Neural cell (in vitro differentiated cells): ENCODE measurements around the gene CLEC16A. TPM values are rescaled to one million over a fixed set of nuclear protein-coding genes. Genes with fewer than 3 reads are reported as not detected.

Experiments
- H2AFZ ChIP-seq: fragments of 200-600, 300-800 bp; sonication (generic), shearing (Covaris generic); 2 replicates; pipeline ENCODE4 v1.6.0; 2014; ENCODE audit warnings: low read depth, mild to moderate bottlenecking, antibody characterized with exemption, low read length, moderate library complexity
- H3F3A ChIP-seq: fragments of 200-600 bp; shearing (Covaris generic); 2 replicates; pipeline ENCODE4 v1.6.1; 2016; ENCODE audit warnings: mild to moderate bottlenecking, moderate library complexity, mixed read lengths, antibody characterized with exemption, low read length; ENCODE audit not compliant: insufficient read depth, poor library complexity, severe bottlenecking
- H3K27ac ChIP-seq: fragments of 200-600, 300-800 bp; sonication (generic), shearing (Covaris generic); 2 replicates; pipeline ENCODE4 v1.5.1; 2014; ENCODE audit warnings: mild to moderate bottlenecking, low read length, moderate library complexity
- H3K27me3 ChIP-seq: fragments of 300-800, 200-600 bp; sonication (generic), shearing (Covaris generic); 2 replicates; pipeline ENCODE4 v1.6.0; 2014; ENCODE audit warnings: mild to moderate bottlenecking, low read depth, low read length, moderate library complexity; ENCODE audit not compliant: insufficient read depth
- H3K36me3 ChIP-seq: fragments of 300-800, 200-600 bp; sonication (generic), shearing (Covaris generic); 2 replicates; pipeline ENCODE4 v1.5.1; 2014; ENCODE audit warnings: mild to moderate bottlenecking, antibody characterized with exemption, low read length, moderate library complexity; ENCODE audit not compliant: insufficient read depth
- H3K4me2 ChIP-seq: fragments of 300-800, 200-600 bp; sonication (generic), shearing (Covaris generic); 2 replicates; pipeline ENCODE4 v1.6.0; 2014; ENCODE audit warnings: mild to moderate bottlenecking, low read length
- H3K4me3 ChIP-seq: fragments of 300-800, 200-600 bp; sonication (generic), shearing (Covaris generic); 2 replicates; pipeline ENCODE4 v1.5.1; 2014; ENCODE audit warnings: mild to moderate bottlenecking, low read length, moderate library complexity
- H3K79me2 ChIP-seq: fragments of 200-600 bp; shearing (Covaris generic); replicated peaks from 2 replicates; pipeline ENCODE4 v1.6.0; 2014; ENCODE audit warnings: mild to moderate bottlenecking, low read length, moderate library complexity; ENCODE audit not compliant: insufficient read depth
- H3K9ac ChIP-seq: fragments of 300-800, 200-600 bp; sonication (generic), shearing (Covaris generic); 2 replicates; pipeline ENCODE4 v1.6.1; 2016; ENCODE audit warnings: mild to moderate bottlenecking, low read length, mixed read lengths
- H3K9me2 ChIP-seq: fragments of 200-600 bp; shearing (Covaris generic); 2 replicates; pipeline ENCODE4 v1.6.1; 2016; ENCODE audit warnings: mild to moderate bottlenecking, low read length, mixed read lengths; ENCODE audit not compliant: insufficient read depth
- H3K9me3 ChIP-seq: fragments of 200-600, 300-800 bp; sonication (generic), shearing (Covaris generic); 2 replicates; pipeline ENCODE4 v1.6.1; 2016; ENCODE audit warnings: mild to moderate bottlenecking, mixed run types, low read length, moderate library complexity, mixed read lengths
- H4K20me1 ChIP-seq: fragments of 200-600 bp; shearing (Covaris generic); 2 replicates; pipeline ENCODE4 v1.6.1; 2016; ENCODE audit warnings: mild to moderate bottlenecking, mixed run types; ENCODE audit not compliant: insufficient read depth
- CTCF ChIP-seq: fragments of 450-650 bp; IDR thresholded peaks from 2 replicates; pipeline ENCODE4 v1.5.1; 2014; ENCODE audit warnings: antibody characterized with exemption, mild to moderate bottlenecking, moderate library complexity; ENCODE audit not compliant: poor library complexity, severe bottlenecking
- EP300 ChIP-seq: fragments of 450-650 bp; conservative IDR thresholded peaks from 2 replicates; pipeline ENCODE4 v1.6.1; 2014; ENCODE audit warnings: antibody characterized with exemption, mild to moderate bottlenecking, moderate library complexity; ENCODE audit not compliant: poor library complexity, severe bottlenecking
- EZH2 ChIP-seq: fragments of 200-600, 300-800 bp; shearing (Covaris generic), sonication (generic); IDR thresholded peaks from 2 replicates; pipeline ENCODE4 v1.6.1; 2014; ENCODE audit warnings: antibody characterized with exemption, low read length, borderline replicate concordance, mild to moderate bottlenecking; ENCODE audit not compliant: insufficient read depth, poor library complexity, severe bottlenecking
- MXI1 ChIP-seq: fragments of 450-650 bp; conservative IDR thresholded peaks from 2 replicates; pipeline ENCODE4 v1.6.1; 2014; ENCODE audit warnings: antibody characterized with exemption, mild to moderate bottlenecking; ENCODE audit not compliant: poor library complexity, severe bottlenecking
- POLR2AphosphoS5 ChIP-seq: IDR thresholded peaks from 2 replicates; pipeline ENCODE4 v1.6.1; 2012
- RAD21 ChIP-seq: fragments of 450-650 bp; conservative IDR thresholded peaks from 2 replicates; pipeline ENCODE4 v1.6.1; 2014; ENCODE audit warnings: antibody characterized with exemption, mild to moderate bottlenecking, moderate library complexity
- REST ChIP-seq: IDR thresholded peaks from 2 replicates; pipeline ENCODE4 v1.6.1; 2012; ENCODE audit warnings: borderline replicate concordance
- SMC3 ChIP-seq: fragments of 450-650 bp; conservative IDR thresholded peaks from 2 replicates; pipeline ENCODE4 v1.6.1; 2014; ENCODE audit warnings: antibody characterized with exemption, mild to moderate bottlenecking, moderate library complexity; ENCODE audit not compliant: poor library complexity
- TAF1 ChIP-seq: IDR thresholded peaks from 2 replicates; pipeline ENCODE4 v1.6.1; 2012; ENCODE audit warnings: low read depth
- polyA plus RNA-seq: library from polyadenylated mRNA; depleted of rRNA; stranded (reverse); fragments of >200 nt; gene quantifications from 2 replicates; pipeline ENCODE4 v1.2.3, GENCODE V29; 2014

The CLEC16A gene
- polyA plus RNA-seq, 1 donor from 2014 or later: 11.1 TPM

GRCh38 chr16:11085916-11086315 is 141.6 kb downstream of the CLEC16A start:
- Histone ChIP-seq H3K27me3 (no peaks in the 10 kb centered on the region), H3K9ac (no peak overlapping the region), H3K27ac (no peak overlapping the region), H3K4me2 (no peak overlapping the region), H3K9me3 (no peaks in the 10 kb centered on the region), H3K79me2 (no peaks in the 10 kb centered on the region), H3K4me3 (no peak overlapping the region), H2AFZ (no peak overlapping the region), H3K36me3 (no peaks in the 10 kb centered on the region), H3K9me2 (no peaks in the 10 kb centered on the region), H3F3A (no peaks in the 10 kb centered on the region), H4K20me1 (no peaks in the 10 kb centered on the region)
- TF ChIP-seq SMC3: no peak
- TF ChIP-seq MXI1: no peak

- no peak overlapping the region for H2AFZ ChIP-seq
- H3K79me2 ChIP-seq: no peaks in the 10 kb centered on the region
- H3K4me3 ChIP-seq: no peak overlapping the region
- TF ChIP-seq EP300 (no peak), REST (no peak), MXI1 (no peak), CTCF (no peak), SMC3 (no peak), RAD21 (no peak), POLR2AphosphoS5 (no peak), TAF1 (no peak), EZH2 (no peak)
- no peaks in the 10 kb centered on the region for H3K9me2 ChIP-seq
- H3K27ac ChIP-seq: no peak overlapping the region
- no peak overlapping the region for H3K9ac ChIP-seq
- no peaks in the 10 kb centered on the region for H4K20me1 ChIP-seq
- H3K9me3 ChIP-seq: no peaks in the 10 kb centered on the region
- no peaks in the 10 kb centered on the region for H3K36me3 ChIP-seq
- H3K4me2 ChIP-seq: no peak overlapping the region
- no peaks in the 10 kb centered on the region for H3K27me3 ChIP-seq
- no peaks in the 10 kb centered on the region for H3F3A ChIP-seq
Observed at GRCh38 chr16:11087691-11088073, 143.3 kb downstream of the CLEC16A start.
